ENCODE data around the gene MTNR1B. TPM values are rescaled to one million over a fixed set of nuclear protein-coding genes. Genes with fewer than 3 reads are reported as not detected.

The MTNR1B gene
- total and polyA plus RNA-seq, 2 of the 13 experiments (the other 11 are each of a cell fraction or from before 2014, with no cell fraction given), result not detected

DNA sequence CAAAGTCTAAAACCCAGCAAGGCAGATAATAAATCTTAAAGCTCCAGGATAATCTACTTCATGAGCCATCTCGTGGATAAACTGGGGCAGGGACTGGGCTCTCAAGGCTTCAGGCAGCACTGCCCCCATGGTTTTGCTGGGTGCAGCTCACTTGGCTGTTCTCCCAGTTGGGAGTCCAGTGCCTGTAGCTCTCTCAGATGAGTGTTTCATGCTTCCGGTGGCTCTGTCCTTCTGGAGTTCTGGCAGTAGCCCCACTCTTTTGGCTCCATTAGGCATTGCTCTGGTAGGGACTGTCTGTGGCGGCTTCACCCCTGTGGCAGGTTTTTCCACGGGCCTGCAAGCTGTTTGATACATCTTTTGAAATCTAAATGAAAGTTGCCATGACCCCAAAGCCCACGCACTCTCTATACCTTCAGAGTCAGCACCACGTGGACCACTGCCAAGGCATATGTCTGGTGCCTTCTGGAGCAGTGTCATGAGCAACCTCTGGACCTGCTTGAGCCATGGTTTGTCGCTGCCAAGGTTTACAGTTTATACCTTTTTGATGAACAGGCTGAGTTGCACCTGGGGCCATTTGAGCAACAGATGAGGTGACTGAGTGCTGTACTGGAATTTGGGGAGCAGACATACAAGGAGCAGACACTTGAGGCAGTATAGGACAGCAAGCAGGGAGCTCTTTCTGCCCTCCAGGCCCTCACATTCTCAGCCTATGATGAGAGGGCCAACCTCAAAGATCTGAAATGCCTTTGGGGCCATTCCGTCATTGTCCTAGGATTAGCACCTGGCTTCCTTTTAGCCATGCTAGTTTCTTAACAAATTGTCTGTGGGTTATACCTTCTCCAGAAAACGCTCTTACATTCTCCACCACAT, 48.6 kb downstream of the MTNR1B start:
- ChIA-PET POLR2A (no interaction called here), CTCF (ENCODE audit: low intra/inter-chr PET ratio, low total read pairs) (no interaction called here)
- no peak overlapping the region for H3K4me3 ChIP-seq (replicated peaks in 1 of 3; ENCODE audit: insufficient read depth in 1 of 3, low read depth in 2 of 3, low read length in 3 of 3)

More for the DNA sequence above, 48.6 kb downstream of the MTNR1B start:
- no peaks in the 10 kb centered on the region for H3K9me3 ChIP-seq (ENCODE audit: low read length)
- no peaks in the 10 kb centered on the region for H3K27me3 ChIP-seq (ENCODE audit: control insufficient read depth in 1 of 2, insufficient read depth in 2 of 2, low read length in 2 of 2)
- H3K4me2 ChIP-seq (ENCODE audit: low read depth, low read length), result no peak overlapping the region
- intact Hi-C loops (cut with micrococcal nuclease; ENCODE audit: unreplicated experiment), result no loop called here
- H4K20me1 ChIP-seq (ENCODE audit: insufficient read depth, low read length), result no peaks in the 10 kb centered on the region
- 19% methylated on average over 8 of the region's 9 CpGs for WGBS (ENCODE audit: low lambda C conversion rate)
- H3K27ac ChIP-seq (ENCODE audit: extremely low read length, insufficient read depth, low read length), result no peak overlapping the region
- H3K36me3 ChIP-seq (replicated peaks in 1 of 2; ENCODE audit: control insufficient read depth in 1 of 2, insufficient read depth in 2 of 2, low read length in 2 of 2), result no peaks in the 10 kb centered on the region
- no peak overlapping the region for H3K9ac ChIP-seq (ENCODE audit: insufficient read depth, low read depth, low read length)
- no peaks in the 10 kb centered on the region for H3K79me2 ChIP-seq (ENCODE audit: insufficient read depth, low read length)
- no peak overlapping the region for H2AFZ ChIP-seq (ENCODE audit: low read length)
- no TSS peak for BruUV-seq (replicated peaks)
- FAIRE-seq, result no peak
- peak; percentile 61 for ATAC-seq
- in situ Hi-C loops (cut with HindIII; ENCODE audit: extremely low pct_ligation_motif_present, low pct_unique_long_range_greater_than_20kb), result no loop called here
- no peak for DNase-seq (ENCODE audit: low spot score)
- no peak for TF ChIP-seq PTBP1 (IDR thresholded peaks at IDR 0.05; ENCODE audit: low read depth, low read length, poor library complexity, severe bottlenecking)
- peak; percentile 11; the same call in 1 of the 2 replicates for TF ChIP-seq STAG1 (CRISPR knock-in tag; IDR thresholded peaks at IDR 0.05)
- TF ChIP-seq CTCF (CRISPR knock-in tag; IDR thresholded peaks at IDR 0.05), result 0 out of 2 replicates have a peak, but pooled peaks have one; percentile 4
- H3K4me1 ChIP-seq (ENCODE audit: insufficient read depth, low read length), result no peaks in the 10 kb centered on the region
